TTC549 (cell line): ENCODE data around the gene OXCT2.
A peak's percentile ranks its signal among the peaks of the same experiment; 100 is the strongest.

Experiments
- FAIRE-seq: peaks from 2 replicates; lab custom pipeline; 2012; peaks lifted over from hg19 to GRCh38; lab: Jason Lieb, UNC

Gene OXCT2

DNA sequence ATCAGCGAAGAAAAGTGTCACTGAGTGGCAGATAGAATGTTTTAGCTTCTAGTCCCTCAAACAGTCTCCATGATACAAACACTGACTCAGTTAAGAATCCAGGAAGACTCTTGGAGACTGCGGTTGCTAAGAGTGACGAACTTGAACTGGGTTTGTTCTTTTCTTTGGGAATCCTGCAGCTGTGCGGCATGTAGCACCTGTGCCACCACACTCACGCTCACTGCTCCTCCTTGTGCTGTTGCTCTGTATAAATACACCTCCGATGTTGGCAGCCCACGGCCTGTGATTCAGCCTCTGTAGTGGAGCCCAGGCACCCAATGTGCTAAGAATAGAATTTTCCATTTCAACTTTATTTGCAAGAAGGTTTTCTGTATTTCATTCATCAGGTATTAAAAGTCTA lies 38.0 kb downstream of the OXCT2 start:
- no peak for FAIRE-seq

GRCh38 chr1:39732730-39733129 lies 38.4 kb downstream of the OXCT2 start:
- FAIRE-seq = no peak

- no peak for FAIRE-seq
Observed at GRCh38 chr1:39729842-39730241, 41.3 kb downstream of the OXCT2 start.

DNA sequence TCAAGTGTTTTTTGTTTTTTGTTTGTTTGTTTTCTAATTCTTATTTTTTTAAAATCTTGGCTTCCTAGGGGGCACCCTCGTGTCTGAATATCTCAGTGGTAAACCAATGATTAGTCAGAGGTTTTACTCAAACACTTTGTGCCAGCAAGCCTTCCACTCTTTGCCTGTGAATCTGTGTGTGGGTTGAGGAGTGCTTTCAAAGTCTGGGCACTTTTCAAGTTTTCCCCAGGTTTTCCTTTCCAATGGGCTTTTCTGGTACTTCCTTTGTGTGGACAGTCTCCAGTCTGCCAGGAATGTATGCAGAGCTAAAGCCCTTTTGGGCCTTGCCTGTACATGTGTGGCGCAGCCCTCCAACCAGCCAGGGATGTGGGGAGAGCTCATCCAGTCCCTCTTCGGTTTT lies 42.1 kb downstream of the OXCT2 start:
- no peak for FAIRE-seq

DNA sequence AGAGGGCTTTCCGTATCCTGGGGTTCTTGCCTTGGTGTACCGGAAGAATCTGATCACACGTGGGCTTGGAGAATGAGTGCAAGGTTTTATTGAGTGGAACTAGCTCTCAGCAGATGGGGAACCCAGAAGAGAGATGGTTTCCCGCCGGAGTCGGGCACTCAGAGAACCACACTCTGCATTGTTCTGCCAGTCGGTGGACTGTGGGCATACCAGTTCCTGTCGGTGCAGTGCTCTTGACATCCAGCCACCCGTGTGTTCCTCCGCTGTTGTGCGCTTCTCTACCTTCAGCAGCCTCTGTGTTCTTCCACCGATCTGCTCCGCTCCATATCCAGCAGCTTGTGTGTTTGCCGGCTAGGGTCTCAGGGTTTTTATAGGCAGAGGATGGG lies 43.2 kb downstream of the OXCT2 start:
- no peak for FAIRE-seq

DNA sequence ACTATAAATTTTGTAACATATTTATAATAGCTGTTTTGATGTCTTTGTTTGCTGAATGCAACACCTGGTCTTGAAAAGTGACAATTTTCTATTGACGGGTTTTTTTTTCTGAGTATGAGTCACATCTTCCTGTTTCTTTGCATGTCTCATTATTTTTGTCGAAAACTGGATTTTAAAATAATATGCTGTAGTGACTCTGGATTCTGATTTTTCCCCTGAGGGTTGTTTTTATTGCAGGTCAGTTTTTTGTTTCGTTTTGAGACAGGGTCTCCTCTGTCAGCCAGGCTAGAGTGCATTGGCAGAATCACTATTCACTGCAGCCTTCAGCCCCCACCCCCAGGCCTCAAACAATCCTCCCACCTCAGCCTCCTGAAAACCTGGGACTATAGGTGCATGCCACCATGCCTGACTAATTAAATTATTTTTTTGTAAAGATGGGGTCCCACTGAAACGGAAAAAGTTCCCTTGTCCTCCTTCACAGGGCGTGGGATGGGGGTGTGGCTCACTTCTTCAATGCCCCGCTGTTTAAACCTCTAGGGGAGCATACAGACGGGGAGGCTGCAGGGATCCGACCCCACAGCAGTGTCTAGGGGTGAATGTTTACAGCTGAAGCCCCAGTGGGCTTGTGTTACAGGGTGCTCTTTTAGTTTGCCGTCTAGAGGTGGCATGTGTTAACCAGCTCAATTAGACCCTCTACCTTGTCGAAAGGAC lies 43.8 kb downstream of the OXCT2 start:
- no peak for FAIRE-seq

DNA sequence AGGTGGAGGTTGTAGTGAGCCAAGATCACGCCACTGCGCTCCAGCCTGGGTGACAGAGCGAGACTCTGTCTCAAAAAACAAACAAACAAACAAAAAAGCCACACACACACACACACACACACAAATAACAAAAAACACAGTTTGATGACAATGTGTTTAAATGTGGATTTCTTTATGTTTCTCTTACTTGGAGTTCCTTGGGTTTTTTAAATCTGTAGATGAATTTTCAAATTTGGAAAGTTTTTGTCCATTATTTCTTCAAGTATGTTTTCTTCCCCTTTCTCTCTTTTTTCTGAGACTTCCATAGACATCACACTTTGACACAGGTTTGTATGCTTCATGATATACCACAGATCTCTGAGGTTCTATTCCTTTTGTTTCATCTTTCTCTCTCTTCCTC lies 44.5 kb downstream of the OXCT2 start:
- FAIRE-seq = no peak

DNA sequence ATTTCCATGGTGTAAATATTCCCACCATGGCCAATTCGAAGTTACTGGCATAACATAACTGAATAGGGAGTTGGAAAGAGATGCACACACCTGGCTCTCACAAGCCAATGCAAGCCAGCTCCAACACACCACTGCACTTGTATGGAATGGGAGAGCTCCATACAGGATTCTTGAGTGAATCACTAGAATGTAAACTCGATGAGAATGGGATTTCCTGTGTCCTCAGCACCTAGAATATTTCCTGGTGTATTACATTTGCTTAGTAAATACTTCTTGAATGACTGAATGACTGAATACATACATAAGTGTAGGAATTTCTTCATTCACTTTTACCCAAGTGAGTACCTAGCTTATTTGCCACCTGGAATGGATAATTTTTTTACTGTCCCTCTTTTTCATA lies 48.7 kb downstream of the OXCT2 start:
- no peak for FAIRE-seq

DNA sequence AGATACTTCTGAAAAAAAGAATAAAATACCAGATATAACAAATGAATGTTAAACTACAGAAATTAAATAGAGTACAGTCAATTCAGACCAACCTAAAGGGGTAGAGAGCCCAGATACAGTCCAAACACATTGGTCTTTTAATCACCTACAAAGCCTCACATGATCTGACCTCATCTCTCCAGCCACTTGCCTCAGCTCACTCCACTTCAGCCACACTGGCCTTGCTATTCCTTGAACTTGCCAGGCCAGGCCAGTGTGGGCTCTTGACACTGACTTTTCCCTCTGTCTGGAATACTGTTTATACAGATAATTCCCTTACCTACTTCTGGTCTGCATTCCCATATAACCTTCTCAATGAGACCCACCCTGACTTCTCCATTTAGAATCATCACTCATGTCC lies 49.5 kb downstream of the OXCT2 start:
- FAIRE-seq = no peak

DNA sequence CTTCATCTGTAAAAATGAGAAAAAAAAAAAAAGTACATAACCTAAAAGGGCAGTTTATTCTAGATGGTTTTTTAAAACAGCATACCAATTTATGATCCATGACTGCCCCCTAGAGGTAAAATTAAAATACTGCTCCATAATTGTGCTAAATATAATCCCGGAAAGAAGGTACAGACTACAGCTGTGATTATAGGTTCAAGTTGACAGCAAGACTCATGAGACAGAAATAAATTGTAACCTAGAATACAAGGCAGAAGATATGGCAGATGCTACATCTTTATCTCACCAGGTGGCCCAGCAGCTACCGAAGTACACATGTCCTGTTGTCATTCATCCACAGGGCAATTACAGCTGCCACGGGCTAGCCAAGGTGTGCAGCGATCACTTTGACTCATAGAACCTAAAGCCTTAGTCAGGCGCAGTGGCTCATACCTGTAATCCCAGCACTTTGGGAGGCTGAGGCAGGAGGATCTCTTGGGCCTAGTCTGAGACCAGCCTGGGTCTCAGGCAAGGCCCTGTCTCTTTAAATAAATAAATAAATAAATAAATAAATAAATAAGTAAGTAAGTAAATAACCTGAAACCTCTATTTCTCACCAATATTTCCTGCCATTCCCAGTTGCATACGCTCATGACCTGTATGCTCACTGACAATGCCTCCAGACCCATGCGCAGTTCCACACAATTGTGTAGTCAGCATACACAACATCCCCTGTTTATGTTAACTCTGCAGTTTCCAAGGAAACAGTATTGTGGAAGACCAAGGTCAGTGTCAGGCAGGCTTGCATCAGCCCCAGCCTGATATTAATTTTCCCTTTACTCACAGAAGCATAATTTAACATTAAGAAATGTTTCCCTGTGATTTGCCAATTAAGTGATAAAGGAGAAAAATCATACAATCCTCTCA lies 50.8 kb downstream of the OXCT2 start:
- FAIRE-seq = peak; percentile 94
